CD4-positive, alpha-beta memory T cell (primary cell): ENCODE data around the gene SMIM34. TPM values are rescaled to one million over a fixed set of nuclear protein-coding genes. Genes with fewer than 3 reads are reported as not detected.
"Not testable (repeated sequence)": the region's sequence is repeated elsewhere in the genome, so short reads cannot be mapped to it uniquely, and the experiment has no call there.

ENCODE experiments used
- CTCF ChIA-PET: fragments of 350-600 bp; sonication (Branson Sonifier 250); formaldehyde crosslinking; loops from one replicate; lab custom pipeline; 2021; ENCODE audit warnings: inconsistent platforms; ENCODE audit not compliant: partially characterized antibody; lab: Charles Lee
- POLR2A ChIA-PET: fragments of 350-600 bp; sonication (Branson Sonifier 250); formaldehyde crosslinking; loops from one replicate; lab custom pipeline; 2021; ENCODE audit not compliant: partially characterized antibody; lab: Charles Lee
- DNase-seq, 5 donors: peaks; one replicate each; pipeline versions ENCODE4 v3.0.0 to v3.0.0-alpha.2; 2020 to 2022; ENCODE audit warnings: mixed read lengths in 1 of 5
- H3K27ac ChIP-seq: one replicate; pipeline ENCODE4 v1.7.0; 2013; ENCODE audit warnings: low read depth, low read length
- H3K27me3 ChIP-seq: 2 replicates; pipeline ENCODE4 v1.7.0; 2013; ENCODE audit warnings: mild to moderate bottlenecking, low read length, moderate library complexity; ENCODE audit not compliant: insufficient read depth
- H3K36me3 ChIP-seq: 2 replicates; pipeline ENCODE4 v1.7.0; 2013; ENCODE audit warnings: mild to moderate bottlenecking, low read length, moderate library complexity; ENCODE audit not compliant: insufficient read depth
- H3K4me1 ChIP-seq: 2 replicates; pipeline ENCODE4 v1.7.0; 2013; ENCODE audit warnings: mild to moderate bottlenecking, low read length, moderate library complexity; ENCODE audit not compliant: insufficient read depth
- H3K4me3 ChIP-seq, 2 donors: one replicate each; pipeline ENCODE4 v1.7.0; 2013; ENCODE audit warnings: low read length in 2 of 2, mild to moderate bottlenecking in 1 of 2
- H3K9me3 ChIP-seq, 2 donors: one replicate each; pipeline ENCODE4 v1.7.0; 2013; ENCODE audit warnings: low read length in 2 of 2, control low read depth in 1 of 2; ENCODE audit not compliant: control insufficient read depth in 1 of 2
- H3K27ac Mint-ChIP-seq, 7 donors: one replicate each; pipeline ENCODE4 v1.8.0; 2020 to 2021; ENCODE audit warnings: mixed read lengths in 7 of 7, mild to moderate bottlenecking in 6 of 7, inconsistent platforms in 3 of 7, moderate library complexity in 3 of 7
- H3K27me3 Mint-ChIP-seq, 2 donors: one replicate each; pipeline ENCODE4 v1.8.0; 2020 to 2021; ENCODE audit warnings: mixed read lengths in 2 of 2
- H3K36me3 Mint-ChIP-seq, 2 donors: one replicate each; pipeline ENCODE4 v1.8.0; 2020 to 2021; ENCODE audit warnings: mixed read lengths in 2 of 2, inconsistent platforms in 1 of 2, mild to moderate bottlenecking in 1 of 2
- H3K4me1 Mint-ChIP-seq, 4 donors: one replicate each; pipeline ENCODE4 v1.8.0; 2020 to 2021; ENCODE audit warnings: mixed read lengths in 4 of 4, mild to moderate bottlenecking in 1 of 4
- H3K4me3 Mint-ChIP-seq, 8 donors: one replicate each; pipeline ENCODE4 v1.8.0; 2020 to 2021; ENCODE audit warnings: mixed read lengths in 8 of 8, mild to moderate bottlenecking in 7 of 8, moderate library complexity in 6 of 8, inconsistent platforms in 3 of 8
- H3K9me3 Mint-ChIP-seq, 8 donors: one replicate each; pipeline ENCODE4 v1.8.0; 2020 to 2021; ENCODE audit warnings: mixed read lengths in 8 of 8, mild to moderate bottlenecking in 5 of 8, inconsistent platforms in 3 of 8, moderate library complexity in 1 of 8
- intact Hi-C: fragments of 100-400 bp; cut with micrococcal nuclease; formaldehyde crosslinking; loops from one replicate; pipeline ENCODE4 v1.15.1; 2023
- polyA plus RNA-seq, 2 donors: library from polyadenylated mRNA; unstranded; fragments of 300-500 nt; fragmentation: Illumina TruSeq; gene quantifications; one replicate each; pipeline ENCODE4 v1.2.3, GENCODE V29; 2021
- total RNA-seq, 2 experiments: library from RNA; stranded (reverse); gene quantifications; one replicate each; pipeline ENCODE4 v1.2.3, GENCODE V29; 2021

Gene SMIM34
- total and polyA plus RNA-seq, 4 experiments from 2014 or later = not detected

DNA sequence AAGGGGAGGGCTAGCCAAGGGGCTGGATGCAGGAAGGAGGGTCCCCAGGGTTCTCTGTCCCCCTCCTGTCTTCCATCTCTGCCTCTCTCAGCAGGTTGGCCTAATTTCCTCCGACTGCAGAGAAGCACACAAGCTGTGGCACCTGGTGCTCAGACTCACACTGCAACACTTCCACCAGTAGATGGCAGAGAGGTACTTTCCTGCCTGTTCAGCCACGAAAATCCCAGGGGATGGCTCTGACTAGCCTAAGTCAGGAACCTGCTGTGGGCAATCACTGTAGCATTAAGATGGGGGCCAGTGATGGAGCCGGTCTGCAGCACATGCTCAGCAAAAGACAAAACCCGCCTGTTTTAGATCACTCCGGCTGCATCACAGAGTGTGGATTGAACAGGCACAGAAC, 6.0 kb upstream of the SMIM34 start:
- H3K4me3 Mint-ChIP-seq, H3K36me3 Mint-ChIP-seq, H3K9me3 Mint-ChIP-seq, H3K27me3 ChIP-seq, H3K27me3 Mint-ChIP-seq, H3K4me1 Mint-ChIP-seq, H3K4me3 ChIP-seq, H3K27ac Mint-ChIP-seq, H3K36me3 ChIP-seq, intact Hi-C loops, H3K27ac ChIP-seq, DNase-seq, H3K4me1 ChIP-seq, H3K9me3 ChIP-seq, POLR2A ChIA-PET, CTCF ChIA-PET: not testable (repeated sequence)

DNA sequence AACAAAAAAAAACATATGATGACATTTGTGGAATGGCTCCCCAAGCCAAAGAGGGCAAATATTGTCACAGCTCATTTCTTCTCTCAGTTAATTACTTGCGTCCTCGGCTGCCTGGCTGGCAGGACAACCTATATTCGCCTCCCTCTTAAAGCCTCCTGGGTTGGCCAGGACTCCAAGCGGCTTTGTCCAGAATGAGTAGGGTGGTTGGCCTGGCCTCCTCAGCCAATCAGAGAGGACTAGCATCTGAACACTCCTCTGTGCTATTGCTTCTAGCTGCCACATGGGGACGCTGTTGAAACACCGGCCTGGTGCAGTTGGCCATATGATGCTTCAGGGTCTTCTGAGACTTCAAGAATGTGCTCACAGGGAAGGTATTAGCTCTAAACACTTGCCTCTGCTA, 4.7 kb upstream of the SMIM34 start:
- H3K27me3 Mint-ChIP-seq, H3K36me3 ChIP-seq, H3K9me3 ChIP-seq, H3K9me3 Mint-ChIP-seq, H3K4me1 ChIP-seq, POLR2A ChIA-PET, DNase-seq, H3K4me1 Mint-ChIP-seq, H3K27ac Mint-ChIP-seq, H3K27ac ChIP-seq, H3K36me3 Mint-ChIP-seq, CTCF ChIA-PET, H3K27me3 ChIP-seq, intact Hi-C loops, H3K4me3 ChIP-seq, H3K4me3 Mint-ChIP-seq: not testable (repeated sequence)

DNA sequence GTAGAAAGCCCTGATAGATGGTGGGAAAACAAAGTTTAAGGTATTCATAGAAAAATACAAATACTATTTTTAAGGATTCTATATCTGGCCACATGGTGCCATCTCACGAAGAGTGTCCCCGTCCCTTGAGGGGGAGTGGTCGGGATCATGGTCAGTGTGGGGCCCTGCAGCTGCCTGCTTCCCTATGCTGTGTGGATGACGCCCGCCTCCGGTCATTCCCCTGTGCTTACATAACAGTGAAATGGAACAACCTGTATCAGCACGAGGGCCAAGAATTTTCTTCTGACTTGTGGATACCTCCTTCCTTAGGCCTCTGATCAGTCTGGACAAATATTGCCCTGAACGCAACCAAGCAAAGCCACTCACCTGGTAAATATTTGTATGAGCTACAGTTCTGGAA, 3.6 kb upstream of the SMIM34 start:
- H3K4me1 ChIP-seq, H3K9me3 Mint-ChIP-seq, H3K4me3 Mint-ChIP-seq, H3K27me3 Mint-ChIP-seq, intact Hi-C loops, H3K36me3 Mint-ChIP-seq, CTCF ChIA-PET, H3K36me3 ChIP-seq, POLR2A ChIA-PET, H3K27me3 ChIP-seq, DNase-seq, H3K27ac ChIP-seq, H3K9me3 ChIP-seq, H3K27ac Mint-ChIP-seq, H3K4me1 Mint-ChIP-seq, H3K4me3 ChIP-seq: not testable (repeated sequence)

DNA sequence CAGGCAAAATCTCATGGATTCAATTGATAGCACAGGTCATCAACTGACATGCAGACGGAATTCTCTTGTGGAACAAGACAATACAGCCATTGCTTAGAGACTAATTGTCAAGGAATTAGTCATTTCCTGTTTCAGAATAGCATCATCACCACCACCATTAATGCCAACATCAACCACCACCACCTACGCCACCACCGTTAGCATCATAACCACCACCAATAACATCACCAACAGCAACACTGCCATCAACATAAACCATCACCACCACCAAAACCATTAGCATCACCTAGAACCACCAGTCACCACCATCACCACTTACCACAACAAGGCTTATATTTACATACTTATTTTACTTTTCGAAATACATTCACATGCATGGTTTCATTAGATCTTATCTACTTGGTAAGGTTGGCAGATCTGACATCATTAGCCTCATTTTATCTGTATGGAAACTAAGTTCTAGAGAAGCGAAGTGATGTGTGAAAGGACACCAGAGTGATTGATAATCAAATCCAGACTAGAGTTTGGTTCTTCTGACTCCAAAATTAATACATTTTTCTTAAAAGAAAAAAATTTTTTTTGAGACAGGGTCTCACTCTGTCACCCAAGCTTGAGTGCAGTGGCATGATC, 6.2 kb downstream of the SMIM34 start:
- H3K36me3 ChIP-seq, H3K4me3 ChIP-seq, H3K27me3 ChIP-seq, intact Hi-C loops, H3K9me3 ChIP-seq, H3K27me3 Mint-ChIP-seq, H3K27ac ChIP-seq, DNase-seq, CTCF ChIA-PET, H3K9me3 Mint-ChIP-seq, H3K4me1 Mint-ChIP-seq, H3K4me3 Mint-ChIP-seq, POLR2A ChIA-PET, H3K27ac Mint-ChIP-seq, H3K4me1 ChIP-seq, H3K36me3 Mint-ChIP-seq: not testable (repeated sequence)

DNA sequence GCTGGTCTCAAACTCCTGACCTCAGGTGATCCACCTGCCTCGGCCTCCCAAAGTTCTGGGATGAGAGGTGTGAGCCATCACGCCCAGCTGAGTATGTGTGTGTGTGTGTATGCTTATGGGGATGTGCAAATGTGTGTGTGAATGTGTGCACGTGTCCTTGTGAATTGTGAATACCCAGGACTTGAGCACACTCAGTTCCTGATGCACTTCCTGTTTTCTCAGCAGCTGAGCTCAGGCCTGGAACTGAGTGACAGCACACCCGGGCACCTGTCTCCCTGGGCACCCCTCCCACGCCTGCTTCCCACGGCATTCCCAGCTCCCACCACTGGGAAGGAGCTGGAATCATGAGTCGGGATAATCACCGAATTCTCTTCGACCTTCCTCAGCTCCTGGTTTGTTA, 16.5 kb downstream of the SMIM34 start:
- POLR2A ChIA-PET, H3K27me3 ChIP-seq, intact Hi-C loops, H3K36me3 Mint-ChIP-seq, H3K9me3 Mint-ChIP-seq, H3K27ac Mint-ChIP-seq, CTCF ChIA-PET, H3K4me3 ChIP-seq, H3K27me3 Mint-ChIP-seq, H3K4me3 Mint-ChIP-seq, H3K9me3 ChIP-seq, H3K27ac ChIP-seq, H3K4me1 Mint-ChIP-seq, DNase-seq, H3K4me1 ChIP-seq, H3K36me3 ChIP-seq: not testable (repeated sequence)

DNA sequence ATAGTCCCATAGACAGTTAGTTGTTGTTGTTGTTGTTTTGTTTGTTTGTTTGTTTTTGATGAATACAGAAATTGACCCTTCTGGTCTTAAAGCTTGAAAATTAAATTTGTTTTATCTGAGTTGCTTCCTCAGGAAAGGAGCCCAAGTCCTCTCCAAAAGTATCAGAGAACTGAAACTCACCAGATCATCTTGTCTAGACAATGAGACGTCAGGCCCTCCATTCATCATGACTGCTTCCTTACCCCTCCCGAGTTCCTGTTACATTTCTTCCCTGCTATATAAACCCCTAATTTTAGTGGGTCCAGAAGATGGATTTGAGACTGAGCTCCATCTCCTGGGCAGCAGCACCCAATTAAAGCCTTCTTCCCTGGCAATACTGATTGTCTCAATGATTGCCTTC, 17.1 kb downstream of the SMIM34 start:
- CTCF ChIA-PET, H3K4me1 ChIP-seq, H3K9me3 Mint-ChIP-seq, H3K4me3 ChIP-seq, H3K27me3 Mint-ChIP-seq, intact Hi-C loops, H3K27ac ChIP-seq, H3K36me3 Mint-ChIP-seq, H3K4me1 Mint-ChIP-seq, H3K27me3 ChIP-seq, DNase-seq, H3K9me3 ChIP-seq, H3K36me3 ChIP-seq, POLR2A ChIA-PET, H3K27ac Mint-ChIP-seq, H3K4me3 Mint-ChIP-seq: not testable (repeated sequence)

DNA sequence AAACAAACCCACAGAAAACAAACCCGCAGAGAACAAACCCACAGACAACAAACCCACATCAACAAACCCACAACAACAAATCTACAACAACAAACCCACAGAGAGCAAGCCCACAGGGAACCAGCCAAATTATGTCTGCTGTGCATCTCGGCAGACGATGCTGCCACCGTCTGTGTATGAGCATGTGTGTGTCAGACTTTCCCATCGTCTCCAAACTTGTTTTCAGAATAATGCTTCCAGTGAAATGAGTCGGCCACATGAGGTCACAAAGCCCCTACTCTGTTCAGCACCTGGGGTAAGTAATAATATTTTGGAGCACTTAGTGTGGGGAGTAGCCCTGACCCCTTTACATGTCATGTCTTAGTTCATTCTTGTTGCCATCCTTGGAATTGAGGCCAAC, 17.6 kb downstream of the SMIM34 start:
- H3K27me3 Mint-ChIP-seq, H3K4me1 Mint-ChIP-seq, H3K9me3 Mint-ChIP-seq, CTCF ChIA-PET, H3K4me1 ChIP-seq, H3K27ac ChIP-seq, DNase-seq, H3K36me3 ChIP-seq, H3K9me3 ChIP-seq, H3K27me3 ChIP-seq, H3K36me3 Mint-ChIP-seq, intact Hi-C loops, H3K4me3 ChIP-seq, H3K27ac Mint-ChIP-seq, POLR2A ChIA-PET, H3K4me3 Mint-ChIP-seq: not testable (repeated sequence)

DNA sequence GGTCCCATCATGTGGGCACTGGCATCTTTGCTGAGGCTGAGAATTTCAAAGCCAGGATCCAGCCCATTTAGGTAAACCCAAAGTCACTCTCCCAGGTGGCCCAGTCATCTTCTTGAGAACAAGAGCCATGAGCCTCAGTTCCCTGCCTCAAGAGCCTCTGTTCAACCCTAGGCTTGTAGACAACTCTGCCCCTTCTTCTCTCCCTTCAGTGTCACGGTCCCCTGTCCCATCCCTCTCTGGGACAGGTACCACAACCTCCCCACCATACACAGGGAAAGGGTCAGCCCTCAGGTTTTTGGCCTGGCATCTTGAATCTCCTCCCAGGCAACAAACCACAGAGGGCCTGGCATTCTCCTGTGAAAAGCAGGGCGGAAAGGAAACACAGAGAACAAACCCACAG, 18.1 kb downstream of the SMIM34 start:
- H3K9me3 Mint-ChIP-seq, H3K27me3 ChIP-seq, H3K36me3 ChIP-seq, DNase-seq, H3K4me3 Mint-ChIP-seq, H3K4me3 ChIP-seq, H3K36me3 Mint-ChIP-seq, intact Hi-C loops, H3K27ac Mint-ChIP-seq, H3K4me1 Mint-ChIP-seq, H3K27me3 Mint-ChIP-seq, POLR2A ChIA-PET, H3K9me3 ChIP-seq, H3K4me1 ChIP-seq, H3K27ac ChIP-seq, CTCF ChIA-PET: not testable (repeated sequence)
